Glomerular endothelial cell (primary cell): ENCODE results near the gene JPT2. TPM values are rescaled to one million over a fixed set of nuclear protein-coding genes. Genes with fewer than 3 reads are reported as not detected.
"Not testable (repeated sequence)": the region's sequence is repeated elsewhere in the genome, so short reads cannot be mapped to it uniquely, and the experiment has no call there.

ENCODE experiments used
- DNase-seq: peaks from one replicate; pipeline ENCODE4 v3.0.0-alpha.2; 2011; ENCODE audit warnings: low read depth, low spot score; ENCODE audit errors: extremely low read depth
- total RNA-seq: library from RNA; depleted of rRNA; stranded (reverse); fragments of >200 nt; gene quantifications from 2 replicates; pipeline ENCODE4 v1.2.3, GENCODE V29; 2015

Gene JPT2
- total RNA-seq, 1 donor from 2014 or later, result 76.3 TPM

DNA sequence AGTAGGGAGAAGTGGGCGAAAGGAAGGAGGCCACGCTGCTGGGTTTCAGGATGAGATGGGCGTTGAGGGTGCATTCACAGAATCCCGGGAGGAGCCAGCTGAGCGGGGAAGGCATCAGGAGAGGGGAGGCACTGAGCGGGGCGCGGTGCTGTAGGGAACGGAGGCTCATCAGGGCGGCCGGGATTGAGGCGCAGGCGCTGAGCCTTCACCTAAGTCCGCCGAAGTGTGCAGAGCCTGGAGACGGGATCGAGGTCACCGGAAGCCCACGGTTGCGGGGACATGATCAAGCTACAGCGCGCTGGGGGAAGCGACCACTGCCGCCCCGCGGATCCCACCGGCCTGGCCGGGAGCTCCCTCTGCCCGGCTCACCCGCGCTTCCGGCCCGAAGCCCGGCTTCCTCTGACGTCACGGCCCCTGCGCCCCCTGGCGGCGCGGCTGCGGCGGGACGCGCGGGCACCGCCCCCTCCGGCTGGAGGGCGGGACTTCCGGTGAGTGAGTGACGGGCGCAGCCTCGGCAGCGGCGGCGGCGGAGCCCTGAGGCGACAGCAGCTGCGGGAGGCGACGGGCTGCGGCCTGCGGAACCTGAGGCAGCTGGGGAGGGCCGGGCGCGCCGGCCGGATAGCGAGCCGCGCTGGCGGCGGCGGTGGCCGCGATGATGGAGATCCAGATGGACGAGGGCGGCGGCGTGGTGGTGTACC lies 27.8 kb downstream of the JPT2 start, which contains the start of gene MAPK8IP3:
MAPK8IP3 (plus strand) TSS at position 508 of the 698 bp plus-strand sequence; CDS start at position 653, 145 bp downstream.
- no peak for DNase-seq

DNA sequence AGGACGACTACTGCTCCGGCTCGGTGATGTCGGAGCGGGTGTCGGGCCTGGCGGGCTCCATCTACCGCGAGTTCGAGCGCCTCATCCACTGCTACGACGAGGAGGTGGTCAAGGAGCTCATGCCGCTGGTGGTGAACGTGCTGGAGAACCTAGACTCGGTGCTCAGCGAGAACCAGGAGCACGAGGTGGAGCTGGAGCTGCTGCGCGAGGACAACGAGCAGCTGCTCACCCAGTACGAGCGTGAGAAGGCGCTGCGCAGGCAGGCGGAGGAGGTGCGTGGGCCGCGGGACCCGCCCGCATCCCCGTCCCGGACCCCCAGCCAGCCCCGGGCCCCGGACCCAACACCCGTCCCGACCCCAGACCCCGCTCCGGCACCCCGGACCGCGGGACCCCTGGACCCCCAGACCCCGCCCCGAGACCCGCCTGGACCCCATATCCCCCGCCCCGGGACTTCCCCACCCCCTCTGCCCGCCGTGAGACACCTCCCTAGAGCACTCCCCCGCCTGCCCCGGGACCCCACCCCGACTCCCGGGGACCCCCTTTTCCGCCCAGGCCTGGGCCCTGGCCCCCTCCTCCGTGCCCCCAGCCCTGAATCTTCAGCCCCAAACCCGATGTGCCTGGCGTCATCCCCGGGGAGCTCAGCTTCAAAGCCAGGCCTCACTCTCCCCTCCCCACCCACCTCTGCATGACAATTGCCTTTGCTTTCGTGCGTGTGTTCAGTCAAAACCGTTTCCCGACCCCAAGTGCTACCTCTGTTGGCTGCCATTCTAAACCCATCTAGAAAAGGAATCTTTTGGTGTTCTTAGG lies 28.5 kb downstream of the JPT2 start:
- no peak for DNase-seq

DNA sequence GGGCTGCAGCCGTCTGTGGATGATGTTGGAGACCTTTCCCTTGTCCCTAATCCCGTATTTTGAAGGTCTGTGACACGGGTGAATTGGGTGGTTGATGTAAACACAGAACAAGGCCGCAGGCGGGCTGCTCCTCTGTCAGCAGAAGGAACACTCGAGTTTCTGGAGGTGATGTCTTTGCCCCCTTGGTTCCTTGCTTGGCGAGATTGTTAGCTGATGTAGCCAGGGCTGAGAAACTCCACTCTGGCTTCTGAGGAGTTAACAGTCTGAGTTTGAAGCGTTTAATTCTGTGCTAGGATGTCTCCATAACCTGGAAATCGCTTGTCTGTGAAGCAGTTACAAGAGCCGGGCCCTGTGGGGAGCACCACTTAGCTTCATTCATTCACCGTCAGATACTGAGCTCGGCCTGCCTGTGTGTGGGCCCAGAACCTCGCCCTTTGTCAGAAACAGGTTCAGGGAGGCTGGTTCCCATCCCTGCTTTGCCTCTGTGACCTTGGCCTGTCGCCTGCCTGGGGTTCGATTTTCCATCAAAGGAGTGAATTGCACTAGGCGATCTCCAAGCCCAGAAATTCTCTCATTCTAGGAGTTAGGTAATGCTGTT lies 29.2 kb downstream of the JPT2 start:
- no peak for DNase-seq

DNA sequence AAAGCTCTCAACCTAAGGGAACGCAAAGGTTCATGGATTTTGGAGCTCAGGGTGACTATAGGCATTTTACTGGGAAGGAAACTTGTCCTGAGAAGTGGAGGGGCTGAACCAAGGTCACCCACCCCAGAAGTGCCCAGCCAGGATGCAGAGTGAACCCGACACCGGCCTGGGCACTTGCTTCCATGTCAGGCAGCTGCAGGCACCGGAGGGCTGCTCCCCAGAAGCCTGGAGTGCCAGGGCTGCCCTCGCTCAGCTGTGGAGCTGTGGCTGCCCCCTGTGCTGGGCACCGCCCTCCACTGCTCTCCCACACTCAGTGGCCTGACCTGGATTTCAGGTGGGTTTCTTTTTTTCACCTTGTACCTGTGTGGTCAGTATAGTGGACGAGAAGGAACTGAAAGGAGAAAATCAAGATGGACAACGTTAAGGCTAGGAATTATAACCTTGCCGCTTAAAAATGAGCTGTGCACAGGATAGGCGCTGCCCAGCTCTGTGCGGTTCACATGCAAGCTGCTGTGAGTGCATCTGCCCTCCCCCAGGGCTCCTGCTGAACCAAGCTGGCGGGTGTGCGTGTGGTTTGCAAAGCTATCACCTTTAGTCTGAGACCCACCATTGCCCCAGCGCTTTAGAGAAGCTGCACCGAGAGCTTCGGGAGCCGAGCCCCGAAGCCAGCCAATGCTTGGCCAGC lies 30.1 kb downstream of the JPT2 start:
- DNase-seq, result no peak

DNA sequence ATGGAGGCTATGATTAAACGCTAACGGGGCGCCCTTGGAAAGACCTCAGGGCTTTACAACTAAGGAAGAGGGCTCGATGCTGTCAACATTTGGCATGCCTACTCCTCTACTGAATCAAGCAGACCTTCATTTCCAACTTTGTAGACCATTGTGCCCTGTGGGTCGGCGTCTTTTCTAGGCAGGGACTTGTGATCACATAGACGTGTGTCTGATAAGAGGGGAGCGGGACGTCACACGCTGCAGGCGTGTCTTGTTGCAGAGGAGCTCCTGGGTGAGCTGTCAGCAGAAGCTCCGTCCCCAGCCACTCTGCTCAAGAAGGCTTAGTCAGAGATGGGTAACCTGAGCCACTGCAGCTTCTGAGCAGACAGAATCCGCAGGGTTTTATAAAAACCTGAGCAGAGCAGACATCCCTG lies 30.7 kb downstream of the JPT2 start:
- DNase-seq, result no peak

DNA sequence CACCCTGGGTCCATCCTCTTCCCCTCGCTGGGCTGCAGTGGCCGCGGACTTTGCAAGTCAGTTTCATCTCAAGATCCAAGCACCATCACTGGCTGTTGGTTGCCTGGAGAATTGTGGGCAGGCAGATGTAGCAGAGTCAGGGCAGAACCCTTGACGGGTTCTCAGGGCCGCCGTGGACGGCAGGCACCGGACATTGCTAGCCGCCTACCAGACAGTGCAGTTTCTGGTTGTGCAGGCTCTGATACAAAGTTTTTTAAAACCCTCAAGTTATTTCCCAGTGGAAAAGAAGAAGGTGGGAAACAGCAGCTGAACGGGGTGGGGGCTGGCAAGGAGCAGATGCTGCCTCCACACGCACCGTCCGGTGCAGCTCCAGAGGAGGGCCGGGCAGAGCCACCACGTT lies 31.3 kb downstream of the JPT2 start:
- no peak for DNase-seq

DNA sequence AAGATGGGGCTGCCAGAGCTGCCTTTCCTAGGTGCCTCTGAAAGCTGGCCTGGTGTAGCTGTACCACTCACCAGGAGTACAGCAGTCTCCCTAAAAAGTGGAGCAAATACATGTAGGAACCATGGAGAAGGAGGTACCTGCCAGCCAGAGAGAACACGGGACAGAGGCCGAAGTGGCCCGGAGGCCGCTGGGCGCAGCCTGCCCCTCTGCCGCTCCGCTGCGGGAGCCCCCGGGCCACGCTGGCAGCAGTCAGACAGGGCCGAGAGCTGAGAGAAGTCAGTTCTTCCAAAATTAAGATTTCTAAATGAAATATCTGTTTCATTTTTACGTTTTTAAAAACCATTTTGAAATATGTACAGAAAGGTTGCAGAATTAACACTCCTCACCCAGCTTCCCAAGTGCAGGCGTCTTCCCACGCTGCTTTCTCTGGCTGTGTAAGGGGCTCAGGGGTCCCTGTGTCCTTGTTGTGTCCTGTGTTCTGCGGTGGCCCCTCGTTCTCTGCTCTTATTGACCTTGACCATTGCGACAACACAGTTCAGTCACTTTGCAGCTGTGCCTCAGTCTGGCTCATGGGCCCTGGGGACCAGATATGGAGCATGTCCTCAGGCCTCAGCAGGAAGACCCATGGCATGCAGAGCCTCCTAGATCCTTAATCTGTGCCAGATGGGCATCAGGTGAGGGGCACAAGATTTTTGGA lies 32.9 kb downstream of the JPT2 start:
- DNase-seq, result no peak

DNA sequence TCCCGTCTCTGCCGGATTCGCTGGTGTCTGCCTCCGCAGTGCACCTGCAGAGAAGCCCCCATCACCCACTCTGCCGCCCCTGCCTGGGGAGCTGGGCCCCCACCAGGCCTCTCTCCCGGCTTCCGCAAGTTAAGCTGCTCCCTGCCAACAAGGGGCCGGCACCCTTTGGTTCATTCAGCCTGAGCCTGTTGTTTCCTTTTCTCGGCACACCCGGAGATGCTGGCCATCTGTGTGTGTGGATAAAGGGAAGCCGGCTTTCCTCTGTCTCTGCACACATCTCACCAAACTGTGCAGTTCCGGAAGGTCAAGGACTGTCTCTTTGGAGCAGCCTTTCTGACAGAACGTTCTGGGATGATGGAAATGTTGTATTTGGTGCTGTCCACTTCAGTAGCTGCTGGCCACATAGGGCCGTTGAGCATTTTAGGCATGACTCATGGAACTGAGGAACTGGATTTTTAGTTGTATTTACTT lies 34.7 kb downstream of the JPT2 start:
- no peak for DNase-seq

DNA sequence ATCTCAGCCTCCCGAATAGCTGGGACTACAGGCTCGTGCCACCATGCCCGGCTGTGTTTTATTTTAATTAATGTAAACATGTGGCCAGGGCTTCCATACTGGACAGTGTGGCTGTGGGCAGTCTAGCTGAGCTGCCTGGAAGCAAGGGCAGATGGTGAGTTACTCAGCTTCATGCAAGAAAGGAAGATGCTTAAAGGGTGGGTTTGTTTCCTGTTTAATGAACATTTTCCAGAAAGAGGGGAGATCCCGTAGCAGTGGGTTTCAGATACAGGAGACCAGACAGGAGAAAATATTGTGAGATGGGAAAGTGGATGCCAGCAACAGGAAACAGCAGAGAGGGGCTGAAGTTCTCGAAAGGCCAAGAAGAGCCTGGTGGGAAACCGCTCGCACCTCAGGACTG lies 35.3 kb downstream of the JPT2 start:
- no peak for DNase-seq

DNA sequence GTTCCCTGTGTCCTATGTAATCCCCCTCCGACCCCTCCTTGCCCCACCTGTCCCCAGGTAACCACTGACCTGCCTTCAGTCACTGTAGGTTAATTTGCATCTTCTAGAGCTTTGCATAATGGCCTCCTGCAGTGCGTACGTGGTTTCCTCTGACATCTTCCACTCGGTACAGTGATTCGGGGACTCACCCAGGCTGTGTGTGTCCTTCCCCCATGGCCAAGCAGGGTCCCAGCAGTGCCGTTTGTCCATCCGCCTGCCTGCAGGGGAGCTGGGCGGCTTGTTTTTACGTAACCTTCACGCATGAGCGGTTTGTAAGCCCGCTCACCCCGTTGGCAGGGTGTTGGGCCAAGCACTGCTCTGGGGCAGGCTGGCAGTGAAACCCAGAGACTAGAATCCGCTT lies 35.9 kb downstream of the JPT2 start:
- DNase-seq, result no peak

DNA sequence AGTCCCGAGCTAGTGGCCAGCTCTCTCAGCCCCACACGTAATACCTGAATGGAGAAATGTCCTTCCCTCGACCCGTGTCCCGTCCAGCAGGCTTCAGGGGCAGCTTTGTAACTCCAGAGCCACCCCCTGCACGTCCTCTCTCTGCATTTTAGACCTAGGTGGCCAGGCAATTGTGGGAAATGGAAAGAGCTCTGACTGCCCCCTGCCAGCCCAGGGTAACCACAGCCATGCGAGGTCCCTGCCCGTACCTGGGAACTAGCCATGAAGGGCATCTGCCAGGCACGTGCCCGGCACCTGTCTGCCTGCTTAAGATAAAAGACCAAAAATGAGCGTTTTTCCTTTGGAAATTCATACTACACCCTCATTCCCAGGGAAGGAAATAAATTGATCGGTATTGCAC lies 37.1 kb downstream of the JPT2 start:
- no peak for DNase-seq

DNA sequence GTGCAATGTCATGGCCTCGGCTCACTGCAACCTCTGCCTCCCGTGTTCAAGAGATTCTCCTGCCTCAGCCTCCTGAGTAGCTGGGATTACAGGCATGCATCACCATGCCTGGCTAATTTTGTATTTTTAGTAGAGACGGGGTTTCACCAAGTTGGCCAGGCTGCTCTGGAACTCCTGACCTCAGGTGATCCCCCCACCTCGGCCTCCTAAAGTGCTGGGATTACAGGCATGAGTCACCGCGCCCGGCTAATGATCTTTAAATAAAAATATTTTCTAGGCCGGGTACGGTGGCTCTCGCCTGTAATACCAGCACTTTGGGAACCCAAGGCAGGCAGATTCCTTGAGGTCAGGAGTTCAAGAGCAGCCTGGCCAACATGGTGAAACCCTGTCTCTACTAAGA lies 40.2 kb downstream of the JPT2 start:
- not testable (repeated sequence) for DNase-seq

DNA sequence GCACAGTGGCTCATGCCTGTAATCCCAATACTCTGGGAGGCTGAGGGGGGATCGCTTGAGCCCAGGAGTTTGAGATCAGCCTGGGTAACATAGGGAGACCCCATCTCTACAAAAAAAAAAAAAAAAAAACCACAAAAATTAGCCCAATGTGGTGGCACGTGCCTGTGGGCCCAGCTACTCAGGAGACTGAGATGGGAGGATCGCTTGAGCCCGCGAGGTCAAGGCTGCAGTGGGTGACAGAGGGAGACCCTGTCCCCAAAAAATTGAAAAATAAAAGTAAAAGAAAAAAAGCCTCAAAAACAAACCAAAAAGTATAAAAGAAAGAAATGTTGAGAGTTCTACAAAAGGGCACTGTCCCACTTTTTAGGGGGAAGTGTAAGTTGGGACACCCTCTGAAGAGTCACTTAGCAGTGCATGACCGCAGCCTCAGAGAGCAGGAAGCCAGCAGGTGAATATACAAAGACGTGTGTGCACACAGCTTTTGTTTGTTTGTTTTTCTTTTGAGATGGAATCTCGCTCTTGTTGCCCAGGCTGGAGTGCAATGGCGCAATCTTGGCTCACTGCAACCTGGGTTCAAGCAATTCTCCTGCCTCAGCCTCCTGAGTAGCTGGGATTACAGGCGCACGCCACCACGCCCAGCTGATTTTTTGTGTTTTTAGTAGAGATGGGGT lies 41.6 kb downstream of the JPT2 start:
- not testable (repeated sequence) for DNase-seq

DNA sequence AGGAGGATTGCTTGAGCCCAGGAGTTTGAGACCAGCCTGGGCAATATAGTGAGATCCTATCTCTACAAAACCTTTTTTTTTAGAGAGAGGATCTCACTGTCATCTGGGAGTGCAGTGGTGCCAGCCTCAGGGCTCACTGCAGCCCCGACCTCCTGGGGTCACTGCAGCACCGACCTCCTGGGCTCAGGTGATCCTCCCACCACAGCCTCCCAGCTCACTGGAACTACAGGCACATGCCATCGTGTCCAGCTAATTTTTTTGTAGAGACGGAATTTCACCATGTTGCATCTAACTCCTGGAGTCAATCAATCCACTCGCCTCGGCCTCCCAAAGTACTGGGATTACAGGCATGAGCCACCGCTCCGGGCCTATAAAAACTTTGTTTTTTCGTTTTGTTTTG lies 43.3 kb downstream of the JPT2 start:
- no peak for DNase-seq

DNA sequence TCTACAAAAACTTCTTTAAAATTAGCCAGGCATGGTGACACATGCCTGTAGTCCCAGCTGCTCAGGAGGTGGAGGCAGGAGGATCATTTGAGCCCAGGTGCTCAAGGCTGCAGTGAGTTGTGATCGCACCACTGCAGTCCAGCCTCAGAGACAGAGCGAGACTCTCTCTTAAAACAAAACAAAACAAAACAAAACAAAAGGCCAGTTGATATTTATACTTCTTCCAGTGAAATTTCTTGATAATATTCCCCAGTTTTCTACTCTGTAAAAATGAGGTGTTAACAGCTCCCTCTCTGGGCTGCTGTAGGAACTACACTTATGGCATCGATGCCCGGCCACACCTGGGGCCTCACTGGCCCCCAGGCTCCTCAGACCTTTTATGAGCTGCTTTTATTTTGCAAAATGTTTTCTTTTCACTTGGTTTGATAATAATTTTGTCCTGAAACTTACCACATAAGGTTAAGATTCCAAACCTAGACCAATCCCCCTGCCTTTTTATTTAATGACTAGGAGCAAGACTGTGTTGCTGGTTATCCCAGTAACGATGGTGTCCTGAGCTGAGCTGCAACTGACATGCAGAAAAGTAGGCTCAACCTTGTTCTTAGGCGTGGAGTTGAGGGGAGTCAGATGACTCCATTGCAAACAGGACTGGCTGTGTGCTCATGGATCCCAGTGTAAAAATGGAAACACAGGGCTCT lies 45.5 kb downstream of the JPT2 start:
- DNase-seq, result no peak

DNA sequence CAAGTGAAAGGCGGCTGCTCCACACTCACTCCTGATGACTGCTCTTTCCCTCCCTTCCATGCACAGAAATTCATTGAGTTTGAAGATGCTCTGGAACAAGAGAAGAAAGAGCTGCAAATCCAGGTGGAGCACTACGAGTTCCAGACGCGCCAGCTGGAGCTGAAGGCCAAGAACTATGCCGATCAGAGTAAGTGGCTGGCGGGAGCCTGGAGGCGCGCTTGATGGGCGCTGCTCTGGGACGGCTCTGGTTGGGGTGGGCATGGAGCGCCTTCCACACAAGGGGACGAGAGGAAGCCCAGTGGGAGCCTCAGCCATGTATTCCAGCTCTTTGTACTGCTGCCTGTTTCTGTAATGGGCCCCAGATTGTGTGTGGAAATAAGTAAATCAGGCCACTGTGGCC lies 46.4 kb downstream of the JPT2 start:
- no peak for DNase-seq

DNA sequence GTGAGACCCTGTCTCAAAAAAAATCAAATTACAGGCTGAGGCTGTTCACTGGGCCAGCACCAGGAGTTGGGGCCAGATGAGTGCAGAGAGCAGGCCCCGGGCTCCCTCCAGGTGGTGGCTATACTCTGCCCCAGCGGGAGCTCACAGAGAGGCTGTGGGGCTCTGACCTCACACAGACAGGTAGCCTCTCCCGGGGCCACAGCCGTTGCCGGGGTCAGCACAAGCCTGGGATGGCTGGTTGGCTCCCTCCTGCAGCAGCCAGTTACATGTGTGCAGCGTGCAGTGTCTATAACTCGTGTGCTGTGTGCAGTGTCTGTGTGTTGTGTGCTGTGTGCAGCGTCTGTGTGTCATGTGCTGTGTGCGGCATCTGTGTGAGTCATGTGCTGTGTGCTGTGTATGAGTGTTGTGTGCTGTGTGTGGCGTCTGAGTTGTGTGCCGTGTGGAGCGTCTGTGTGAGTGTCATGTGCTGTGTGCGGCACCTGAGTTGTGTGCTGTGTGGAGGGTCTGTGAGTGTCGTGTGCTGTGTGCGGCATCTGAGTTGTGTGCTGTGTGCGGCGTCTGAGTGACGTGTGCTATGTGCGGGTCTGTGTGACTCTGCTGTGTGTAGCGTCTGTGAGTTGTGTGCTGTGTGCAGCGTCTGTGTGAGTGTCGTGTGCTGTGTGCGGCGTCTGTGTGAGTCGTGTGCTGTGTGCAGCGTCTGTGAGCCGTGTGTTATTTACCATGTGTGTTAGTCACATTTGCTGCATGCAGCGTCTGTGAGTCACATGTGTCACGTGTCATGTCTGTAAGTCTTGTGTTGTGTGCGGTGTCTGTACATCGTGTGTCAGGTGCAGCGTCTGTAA lies 48.8 kb downstream of the JPT2 start:
- DNase-seq, result no peak
